Lower lobe of right lung (tissue), 2 donors: ENCODE measurements around the gene PCSK6. TPM values are rescaled to one million over a fixed set of nuclear protein-coding genes. Genes with fewer than 3 reads are reported as not detected.

Source experiments
- ATAC-seq, 2 donors: fragments of 200-7000 bp; cut with Tn5 transposase; one replicate each; pipeline ENCODE4 v1.9.1; 2020 to 2022; ENCODE audit warnings: mild to moderate bottlenecking in 2 of 2, moderate library complexity in 2 of 2
- DNase-seq: peaks from one replicate; pipeline ENCODE4 v3.0.0-alpha.2; 2020
- H3K27ac ChIP-seq: fragments of 200-600 bp; one replicate; pipeline ENCODE4 v1.8.0; 2022
- H3K27me3 ChIP-seq: fragments of 200-600 bp; one replicate; pipeline ENCODE4 v1.8.0; 2022; ENCODE audit warnings: low read depth
- H3K36me3 ChIP-seq: fragments of 200-600 bp; one replicate; pipeline ENCODE4 v1.8.0; 2022; ENCODE audit warnings: mild to moderate bottlenecking
- H3K4me1 ChIP-seq: fragments of 200-600 bp; one replicate; pipeline ENCODE4 v1.8.0; 2022
- H3K4me3 ChIP-seq: fragments of 200-600 bp; one replicate; pipeline ENCODE4 v1.8.0; 2022; ENCODE audit warnings: mild to moderate bottlenecking
- H3K9me3 ChIP-seq: fragments of 200-600 bp; one replicate; pipeline ENCODE4 v1.8.0; 2022
- intact Hi-C: fragments of 100-400 bp; cut with DNase I; formaldehyde crosslinking; loops from one replicate; pipeline ENCODE4 v1.11.0; 2022
- total RNA-seq: library from RNA; stranded (reverse); fragmentation: NEBNext Ultra II Directional; extraction: Animal tissue kit (Norgen Biotek cat#: 25700); gene quantifications from one replicate; pipeline ENCODE4 v1.2.1, GENCODE V29; 2021
- TF ChIP-seq, protein P1 (sequence below): fragments of 200-600 bp; IDR thresholded peaks from one replicate; pipeline ENCODE4 v1.8.0; 2022; ENCODE audit warnings: antibody characterized with exemption, mild to moderate bottlenecking
- donor health status: DM: no; HTN: yes; CAD: no; lungs with severe emphysema.

PCSK6 gene
- total RNA-seq, 1 donor from 2014 or later = 12.3 TPM

DNA sequence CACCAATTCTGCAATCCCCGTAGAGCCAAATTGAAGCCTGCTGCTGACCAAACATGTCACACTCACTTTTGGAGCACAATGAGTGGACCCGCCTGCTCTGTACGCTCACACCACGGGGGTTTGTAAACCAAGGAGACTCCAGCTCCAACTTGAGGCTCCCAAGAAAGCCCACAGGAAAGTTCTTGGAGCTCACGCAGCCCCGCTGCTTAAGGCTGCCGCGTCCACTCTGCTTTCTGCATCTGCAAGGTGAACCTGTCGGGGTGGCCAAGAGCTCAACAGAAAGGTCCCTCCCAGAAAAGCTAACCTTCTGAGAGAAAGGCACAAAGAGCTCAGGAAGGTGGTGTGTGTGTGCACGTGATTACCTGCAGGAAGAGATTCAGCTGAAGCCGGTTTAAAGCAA is 94.9 kb downstream of the PCSK6 start:
- Histone ChIP-seq H3K36me3 (no peaks in the 10 kb centered on the region), H3K27me3 (no peaks in the 10 kb centered on the region), H3K4me3 (no peak overlapping the region), H3K27ac (no peak overlapping the region), H3K9me3 (no peaks in the 10 kb centered on the region), H3K4me1 (no peaks in the 10 kb centered on the region)
- ATAC-seq (no peak), DNase-seq (no peak)
- intact Hi-C loops = no loop called here
- TF ChIP-seq, protein P1, sequence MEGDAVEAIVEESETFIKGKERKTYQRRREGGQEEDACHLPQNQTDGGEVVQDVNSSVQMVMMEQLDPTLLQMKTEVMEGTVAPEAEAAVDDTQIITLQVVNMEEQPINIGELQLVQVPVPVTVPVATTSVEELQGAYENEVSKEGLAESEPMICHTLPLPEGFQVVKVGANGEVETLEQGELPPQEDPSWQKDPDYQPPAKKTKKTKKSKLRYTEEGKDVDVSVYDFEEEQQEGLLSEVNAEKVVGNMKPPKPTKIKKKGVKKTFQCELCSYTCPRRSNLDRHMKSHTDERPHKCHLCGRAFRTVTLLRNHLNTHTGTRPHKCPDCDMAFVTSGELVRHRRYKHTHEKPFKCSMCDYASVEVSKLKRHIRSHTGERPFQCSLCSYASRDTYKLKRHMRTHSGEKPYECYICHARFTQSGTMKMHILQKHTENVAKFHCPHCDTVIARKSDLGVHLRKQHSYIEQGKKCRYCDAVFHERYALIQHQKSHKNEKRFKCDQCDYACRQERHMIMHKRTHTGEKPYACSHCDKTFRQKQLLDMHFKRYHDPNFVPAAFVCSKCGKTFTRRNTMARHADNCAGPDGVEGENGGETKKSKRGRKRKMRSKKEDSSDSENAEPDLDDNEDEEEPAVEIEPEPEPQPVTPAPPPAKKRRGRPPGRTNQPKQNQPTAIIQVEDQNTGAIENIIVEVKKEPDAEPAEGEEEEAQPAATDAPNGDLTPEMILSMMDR = no peak

DNA sequence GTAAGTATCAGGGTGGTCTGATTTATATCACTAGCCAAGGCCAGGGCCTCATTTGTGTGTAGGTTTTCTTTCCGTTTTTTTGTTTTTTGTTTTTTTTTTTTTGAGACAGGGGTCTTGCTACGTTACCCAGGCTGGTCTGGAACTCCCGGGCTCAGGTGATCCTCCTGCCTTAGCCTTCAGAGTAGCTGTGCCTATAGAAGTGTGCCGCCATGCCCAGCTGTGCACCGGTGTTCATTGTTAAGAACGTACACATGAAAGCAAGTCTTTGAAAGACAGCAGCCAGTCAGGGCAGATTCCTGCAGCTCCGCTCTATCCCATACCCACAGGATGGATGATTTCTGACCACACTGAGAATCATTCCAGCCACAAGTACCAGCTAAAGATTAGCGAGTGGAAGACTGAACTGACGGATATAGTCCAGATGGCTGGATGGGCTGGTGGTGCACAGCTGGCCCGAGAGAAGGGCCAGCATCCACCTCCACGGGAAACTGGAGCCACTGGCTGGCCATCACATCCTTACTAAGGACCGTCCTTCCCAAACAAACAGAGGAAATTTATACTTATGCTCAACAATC is 95.4 kb downstream of the PCSK6 start:
- no peak for DNase-seq
- Histone ChIP-seq H3K27ac (no peak overlapping the region), H3K4me3 (no peak overlapping the region), H3K4me1 (no peaks in the 10 kb centered on the region), H3K36me3 (no peaks in the 10 kb centered on the region), H3K27me3 (no peaks in the 10 kb centered on the region), H3K9me3 (no peaks in the 10 kb centered on the region)
- no peak for ATAC-seq
- intact Hi-C loops = no loop called here
- TF ChIP-seq, protein P1 = no peak

DNA sequence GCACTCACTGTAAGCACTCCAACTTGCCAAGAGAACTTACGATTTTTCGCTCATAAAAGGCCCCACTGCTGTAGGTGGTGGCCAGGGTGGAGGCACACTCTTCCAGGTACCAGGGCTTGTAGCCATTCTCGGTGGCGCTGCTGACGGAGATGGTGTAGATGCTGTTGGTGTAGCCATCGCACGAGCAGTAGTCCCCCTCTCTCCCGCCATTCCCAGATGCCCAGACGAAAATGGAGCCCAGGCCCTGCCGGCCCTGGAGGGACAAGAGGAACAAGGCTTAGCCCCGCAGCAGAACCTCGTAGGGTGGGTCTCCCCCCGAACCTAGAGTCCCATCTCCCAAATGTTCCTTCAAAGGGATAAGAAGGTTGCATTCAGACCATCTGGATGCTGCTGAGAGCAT is 96.3 kb downstream of the PCSK6 start:
- intact Hi-C loops = no loop called here
- DNase-seq = no peak

DNA sequence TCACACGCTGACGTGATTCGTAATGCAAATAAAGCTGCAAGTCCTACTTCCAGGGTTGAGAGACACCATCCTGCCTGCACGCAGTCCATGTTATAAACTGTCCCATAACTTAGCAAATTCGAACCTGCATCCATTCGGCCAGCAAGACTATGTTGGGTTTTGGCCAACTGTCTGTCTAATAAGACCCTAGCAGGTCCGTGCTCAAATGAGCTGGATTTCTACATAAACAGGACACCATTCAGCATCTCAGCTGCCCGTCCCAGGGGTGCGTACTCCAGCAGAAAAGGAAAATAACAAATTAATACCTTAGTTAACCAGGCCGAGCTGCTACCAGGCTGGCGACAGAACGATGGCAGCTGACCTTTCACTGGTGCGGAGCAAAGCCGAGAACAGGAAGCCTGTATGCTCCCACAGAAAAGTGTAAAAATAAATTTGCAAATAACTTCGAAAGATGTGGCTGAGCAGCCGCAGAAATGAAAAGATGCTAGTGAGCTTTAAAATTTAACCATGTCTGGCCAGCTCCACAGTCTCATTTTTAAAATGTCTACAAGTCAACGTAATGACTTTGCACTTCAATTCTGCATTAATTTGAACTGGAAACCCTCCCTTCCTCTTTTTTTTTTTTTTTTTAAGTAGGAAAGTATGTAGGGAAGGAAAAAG is 97.4 kb downstream of the PCSK6 start:
- TF ChIP-seq, protein P1 = no peak
- intact Hi-C loops = no loop called here
- DNase-seq = no peak

More for the DNA sequence above, 96.3 kb downstream of the PCSK6 start:
- no peaks in the 10 kb centered on the region for H3K9me3 ChIP-seq
- TF ChIP-seq, protein P1 = no peak
- H3K4me1 ChIP-seq = no peaks in the 10 kb centered on the region
- H3K27ac ChIP-seq = no peak overlapping the region
- H3K4me3 ChIP-seq = no peak overlapping the region
- H3K27me3 ChIP-seq = no peaks in the 10 kb centered on the region
- ATAC-seq = no peak
- no peaks in the 10 kb centered on the region for H3K36me3 ChIP-seq

DNA sequence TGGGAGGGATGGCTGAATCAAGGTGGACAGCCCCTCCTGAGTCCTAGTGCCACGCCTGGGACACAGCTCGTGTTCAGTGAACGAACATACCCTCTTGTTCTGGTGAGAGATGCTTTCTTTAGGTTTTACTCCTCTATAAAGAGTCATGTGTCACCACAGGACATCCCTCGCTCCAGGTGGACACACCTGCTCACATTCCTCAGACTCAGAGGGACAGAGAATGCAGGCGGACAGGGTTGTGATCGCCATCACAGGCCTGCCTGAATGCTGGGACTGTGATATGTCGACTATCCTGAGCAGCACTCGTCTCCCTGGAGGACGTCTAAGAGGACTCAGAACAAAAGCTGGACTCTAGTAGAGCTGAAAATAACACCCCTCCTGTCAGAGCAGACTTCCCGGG is 98.1 kb downstream of the PCSK6 start:
- Histone ChIP-seq H3K27ac (no peak overlapping the region), H3K4me3 (no peak overlapping the region), H3K9me3 (no peaks in the 10 kb centered on the region), H3K27me3 (no peaks in the 10 kb centered on the region), H3K36me3 (no peaks in the 10 kb centered on the region), H3K4me1 (no peaks in the 10 kb centered on the region)
- ATAC-seq (no peak), DNase-seq (no peak)
- TF ChIP-seq, protein P1 = no peak
- intact Hi-C loops = no loop called here

More for the DNA sequence above, 97.4 kb downstream of the PCSK6 start:
- Histone ChIP-seq H3K4me3 (no peak overlapping the region), H3K4me1 (no peaks in the 10 kb centered on the region), H3K27me3 (no peaks in the 10 kb centered on the region), H3K9me3 (no peaks in the 10 kb centered on the region), H3K36me3 (no peaks in the 10 kb centered on the region), H3K27ac (no peak overlapping the region)
- no peak for ATAC-seq
